Erythroblast (primary cell): ENCODE data around the gene TH.

Experiments used
- GATA1 ChIP-seq: IDR thresholded peaks from 2 replicates; pipeline ENCODE4 v1.6.1; 2011; ENCODE audit warnings: low read depth, mild to moderate bottlenecking, control low read depth, low read length, moderate library complexity
- POLR2A ChIP-seq: IDR thresholded peaks from 2 replicates; pipeline ENCODE4 v1.6.1; 2011; ENCODE audit warnings: mild to moderate bottlenecking, low read length

DNA sequence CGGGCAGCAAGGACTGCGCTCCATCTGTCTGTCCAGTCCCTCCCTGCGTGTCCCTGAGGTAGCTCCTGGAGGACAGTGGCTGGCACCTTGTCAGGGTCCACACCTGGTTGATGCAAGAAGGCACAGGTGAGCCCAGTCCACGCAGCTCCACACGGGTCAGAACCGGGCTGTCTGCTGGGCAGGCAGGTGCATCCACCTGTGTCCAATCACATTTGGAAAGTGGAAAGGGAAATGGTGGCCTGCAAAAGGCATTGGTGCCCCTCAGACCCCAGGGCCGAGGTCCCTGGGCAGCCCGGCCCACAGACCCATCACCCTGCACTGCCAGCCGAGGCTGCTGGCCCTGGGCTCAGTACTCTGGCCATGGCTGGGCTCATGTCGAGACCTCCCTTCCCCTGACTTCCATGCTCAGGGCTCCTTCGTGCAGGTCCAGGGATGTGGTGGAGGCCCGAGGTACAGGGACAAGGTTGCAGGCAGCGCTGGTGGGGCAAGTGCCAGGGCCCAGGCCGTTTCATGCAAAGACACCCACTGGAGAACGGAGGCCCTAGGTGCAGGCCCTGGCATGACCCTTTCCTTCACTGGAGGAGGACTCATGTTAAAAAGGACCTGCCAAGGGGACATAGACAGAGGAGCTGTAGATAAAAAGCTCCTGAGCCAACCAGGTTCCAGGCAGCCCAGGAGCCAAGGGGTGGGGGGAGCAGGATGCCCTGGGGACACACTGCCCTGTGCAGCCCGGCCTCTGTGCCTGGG lies 38.9 kb upstream of the TH start:
- TF ChIP-seq POLR2A (no peak), GATA1 (no peak)
